Measurements from ENCODE around the gene EPC2. TPM values are rescaled to one million over a fixed set of nuclear protein-coding genes. Genes with fewer than 3 reads are reported as not detected.

EPC2 gene
- total RNA-seq, 3 donors from 2014 or later, result 30.5 to 58.5 (median 44.2) TPM

GRCh38 chr2:148814860-148815419 lies 170.4 kb downstream of the EPC2 start:
- H3K36me3 ChIP-seq, result no peaks in the 10 kb centered on the region
- H3K27me3 ChIP-seq, result no peaks in the 10 kb centered on the region
- TF ChIP-seq, protein P1, sequence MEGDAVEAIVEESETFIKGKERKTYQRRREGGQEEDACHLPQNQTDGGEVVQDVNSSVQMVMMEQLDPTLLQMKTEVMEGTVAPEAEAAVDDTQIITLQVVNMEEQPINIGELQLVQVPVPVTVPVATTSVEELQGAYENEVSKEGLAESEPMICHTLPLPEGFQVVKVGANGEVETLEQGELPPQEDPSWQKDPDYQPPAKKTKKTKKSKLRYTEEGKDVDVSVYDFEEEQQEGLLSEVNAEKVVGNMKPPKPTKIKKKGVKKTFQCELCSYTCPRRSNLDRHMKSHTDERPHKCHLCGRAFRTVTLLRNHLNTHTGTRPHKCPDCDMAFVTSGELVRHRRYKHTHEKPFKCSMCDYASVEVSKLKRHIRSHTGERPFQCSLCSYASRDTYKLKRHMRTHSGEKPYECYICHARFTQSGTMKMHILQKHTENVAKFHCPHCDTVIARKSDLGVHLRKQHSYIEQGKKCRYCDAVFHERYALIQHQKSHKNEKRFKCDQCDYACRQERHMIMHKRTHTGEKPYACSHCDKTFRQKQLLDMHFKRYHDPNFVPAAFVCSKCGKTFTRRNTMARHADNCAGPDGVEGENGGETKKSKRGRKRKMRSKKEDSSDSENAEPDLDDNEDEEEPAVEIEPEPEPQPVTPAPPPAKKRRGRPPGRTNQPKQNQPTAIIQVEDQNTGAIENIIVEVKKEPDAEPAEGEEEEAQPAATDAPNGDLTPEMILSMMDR (IDR thresholded peaks at IDR 0.05), result no peak
- TF ChIP-seq POLR2AphosphoS5 (IDR thresholded peaks at IDR 0.05), result no peak
- no peak for TF ChIP-seq POLR2A (IDR thresholded peaks at IDR 0.05)
- peaks cover 0 to 6% of the 10 kb centered on the region in 2 donors for H3K4me1 ChIP-seq
- DNase-seq (ENCODE audit: low spot score in 2 of 2), result no peak
- no peaks in the 10 kb centered on the region for H3K9me3 ChIP-seq
- intact Hi-C loops (cut with DNase I; ENCODE audit: low total_unique reads), result no loop called here
- peak overlapping the region in 2 of 3 donors; percentile 7 to 32 for H3K4me3 ChIP-seq
- H3K27ac ChIP-seq, result peak overlapping the region; percentile 25 to 35

DNA sequence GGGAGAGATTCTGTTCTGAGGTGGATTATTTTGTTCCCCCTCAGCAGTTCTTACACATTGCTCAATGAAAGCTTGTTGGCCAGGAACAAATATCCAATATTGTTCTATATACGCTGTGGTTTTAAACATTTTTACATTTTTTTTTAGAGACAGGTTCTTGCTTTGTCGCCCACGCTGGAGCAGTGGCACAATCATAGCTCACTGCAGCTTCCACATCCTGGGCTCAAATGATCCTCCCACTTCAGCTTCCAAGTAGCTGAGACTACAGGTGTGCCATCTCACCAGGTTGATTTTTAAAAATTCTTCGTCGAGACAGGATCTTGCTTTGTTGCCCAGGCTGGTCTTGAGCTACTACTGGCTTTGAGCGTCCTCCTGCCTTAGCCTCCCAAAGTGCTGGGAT lies 171.6 kb downstream of the EPC2 start:
- no peak for TF ChIP-seq POLR2A (IDR thresholded peaks at IDR 0.05)
- TF ChIP-seq, protein P1 (IDR thresholded peaks at IDR 0.05), result no peak
- no peak for TF ChIP-seq POLR2AphosphoS5 (IDR thresholded peaks at IDR 0.05)
- Histone ChIP-seq H3K36me3 (no peaks in the 10 kb centered on the region), H3K4me3 (no peak overlapping the region), H3K27ac (no peak overlapping the region), H3K27me3 (no peaks in the 10 kb centered on the region), H3K4me1 (peaks cover 0 to 6% of the 10 kb centered on the region in 2 donors), H3K9me3 (no peaks in the 10 kb centered on the region)
- DNase-seq (ENCODE audit: low spot score in 2 of 2), result no peak
- intact Hi-C loops (cut with DNase I; ENCODE audit: low total_unique reads), result no loop called here

DNA sequence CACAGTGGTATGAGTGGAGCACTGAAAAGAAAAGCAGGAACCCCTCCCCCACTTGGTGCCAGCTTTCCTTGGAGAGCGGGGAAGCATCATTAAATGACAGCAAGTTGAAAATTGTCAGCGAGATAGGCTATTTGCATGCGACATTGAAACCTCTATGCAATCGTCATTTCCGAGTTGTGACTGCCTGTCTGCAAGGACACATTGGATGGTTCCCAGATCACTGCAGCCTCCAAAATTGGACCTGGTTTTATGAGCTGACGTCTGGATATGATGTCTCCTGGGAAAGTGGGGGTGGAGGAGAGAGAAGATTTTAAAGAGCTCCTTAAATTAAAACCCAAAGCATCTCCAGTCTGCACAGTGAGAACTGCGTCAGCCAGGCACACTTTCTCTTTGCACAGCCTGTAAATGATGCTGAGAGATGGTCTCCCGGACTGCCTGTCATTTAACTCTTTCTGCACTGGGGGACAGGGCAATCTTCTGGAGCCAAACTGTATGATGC lies 172.7 kb downstream of the EPC2 start:
- no peaks in the 10 kb centered on the region for H3K36me3 ChIP-seq
- TF ChIP-seq POLR2AphosphoS5 (IDR thresholded peaks at IDR 0.05), result no peak
- TF ChIP-seq, protein P1 (IDR thresholded peaks at IDR 0.05), result no peak
- no peak for TF ChIP-seq POLR2A (IDR thresholded peaks at IDR 0.05)
- DNase-seq (ENCODE audit: low spot score in 2 of 2), result no peak
- intact Hi-C loops (cut with DNase I; ENCODE audit: low total_unique reads), result no loop called here
- H3K4me1 ChIP-seq, result peaks cover 0 to 4% of the 10 kb centered on the region in 2 donors
- no peaks in the 10 kb centered on the region for H3K9me3 ChIP-seq
- H3K27ac ChIP-seq, result no peak overlapping the region
- H3K4me3 ChIP-seq, result peak overlapping the region in 1 of 3 donors; percentile 17
- no peaks in the 10 kb centered on the region for H3K27me3 ChIP-seq

- no peak for DNase-seq (ENCODE audit: low spot score in 2 of 2)
These were observed 174.6 kb downstream of the EPC2 start for GRCh38 chr2:148819019-148819585.

GRCh38 chr2:148824190-148824589 lies 179.6 kb downstream of the EPC2 start:
- no peaks in the 10 kb centered on the region for H3K36me3 ChIP-seq
- no peaks in the 10 kb centered on the region for H3K27me3 ChIP-seq
- no peaks in the 10 kb centered on the region for H3K4me1 ChIP-seq
- H3K9me3 ChIP-seq, result no peaks in the 10 kb centered on the region
- intact Hi-C loops (cut with DNase I; ENCODE audit: low total_unique reads), result loop anchor here (5.0 kb wide), 1 partner anchor 48 kb away; no protein-coding TSS in a partner anchor
- no peak for TF ChIP-seq POLR2AphosphoS5 (IDR thresholded peaks at IDR 0.05)
- no peak for TF ChIP-seq POLR2A (IDR thresholded peaks at IDR 0.05)
- TF ChIP-seq, protein P1 (IDR thresholded peaks at IDR 0.05), result no peak
- no peak overlapping the region for H3K4me3 ChIP-seq
- DNase-seq (ENCODE audit: low spot score in 2 of 2), result no peak
- no peak overlapping the region for H3K27ac ChIP-seq

More at GRCh38 chr2:148819019-148819585, 174.6 kb downstream of the EPC2 start:
- H3K27ac ChIP-seq, result no peak overlapping the region
- H3K9me3 ChIP-seq, result no peaks in the 10 kb centered on the region
- no peak overlapping the region for H3K4me3 ChIP-seq
- H3K27me3 ChIP-seq, result no peaks in the 10 kb centered on the region
- H3K36me3 ChIP-seq, result no peaks in the 10 kb centered on the region
- intact Hi-C loops (cut with DNase I; ENCODE audit: low total_unique reads), result no loop called here
- H3K4me1 ChIP-seq, result no peaks in the 10 kb centered on the region
- TF ChIP-seq POLR2AphosphoS5 (IDR thresholded peaks at IDR 0.05) (no peak), POLR2A (IDR thresholded peaks at IDR 0.05) (no peak)
- TF ChIP-seq, protein P1 (IDR thresholded peaks at IDR 0.05), result no peak

Measured in breast epithelium (tissue), 4 donors.